Stimulated activated CD8-positive, alpha-beta memory T cell treated with anti-CD3 and anti-CD28 coated beads, Interleukin-15, amount 100 ng/mL, for 24 hours (primary cell): ENCODE results near the gene GULP1.

Source experiments
- DNase-seq: peaks from one replicate; pipeline ENCODE4 v3.0.0-alpha.2; 2020; ENCODE audit warnings: low read depth

Gene GULP1

GRCh38 chr2:188473306-188473705 lies 181.6 kb downstream of the GULP1 start:
- no peak for DNase-seq

GRCh38 chr2:188474316-188474715 lies 182.6 kb downstream of the GULP1 start:
- DNase-seq, result no peak

- no peak for DNase-seq
These were observed 184.3 kb downstream of the GULP1 start for GRCh38 chr2:188475945-188476344.

DNA sequence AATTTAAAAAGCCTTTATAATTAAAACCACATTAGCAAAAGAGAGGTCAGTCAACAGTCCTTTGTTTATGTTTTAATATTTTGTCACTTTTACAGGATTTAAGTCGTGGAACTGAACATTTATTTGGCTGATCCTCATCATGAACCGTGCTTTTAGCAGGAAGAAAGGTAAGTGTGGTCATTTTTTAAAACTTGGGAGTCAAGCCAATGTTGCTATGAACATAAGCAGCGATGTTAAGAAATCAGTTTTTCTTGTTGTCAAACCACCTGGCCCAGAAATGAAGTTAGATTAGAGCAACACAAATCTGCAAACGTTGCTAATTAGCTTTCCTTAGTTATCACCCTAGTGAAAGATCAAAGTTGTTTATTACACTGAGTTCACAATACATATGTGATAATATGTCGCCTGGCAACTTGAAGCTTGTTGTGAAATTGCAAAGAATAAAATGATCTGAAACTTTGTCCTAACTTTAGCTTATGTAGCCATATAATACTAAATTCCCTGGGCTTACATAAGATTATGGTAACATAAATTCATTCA lies 186.0 kb downstream of the GULP1 start:
- no peak for DNase-seq

GRCh38 chr2:188478724-188479123 lies 187.1 kb downstream of the GULP1 start:
- DNase-seq, result no peak

DNA sequence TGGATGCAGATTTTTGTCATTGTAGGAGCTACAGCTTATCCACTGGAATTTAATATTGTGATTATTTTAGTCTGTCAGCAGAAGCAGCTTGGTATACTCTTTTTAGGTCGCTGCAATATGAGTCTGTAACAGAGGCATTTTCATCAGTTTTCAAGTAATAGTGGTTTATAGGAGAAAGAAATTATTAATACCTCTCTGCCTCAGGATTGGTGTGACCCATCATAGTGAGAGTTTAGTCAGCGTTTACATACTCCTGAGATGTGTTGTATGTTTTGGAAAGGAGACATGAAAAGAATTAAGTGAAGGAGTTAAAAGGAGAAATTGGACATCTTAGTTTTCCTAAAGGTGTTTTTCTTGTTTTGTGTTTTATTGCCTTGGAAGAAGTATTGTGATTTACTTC lies 189.8 kb downstream of the GULP1 start:
- no peak for DNase-seq

- no peak for DNase-seq
These were observed 193.8 kb downstream of the GULP1 start for GRCh38 chr2:188485496-188485895.

- DNase-seq, result no peak
These were observed 201.1 kb downstream of the GULP1 start for GRCh38 chr2:188492751-188493150.

DNA sequence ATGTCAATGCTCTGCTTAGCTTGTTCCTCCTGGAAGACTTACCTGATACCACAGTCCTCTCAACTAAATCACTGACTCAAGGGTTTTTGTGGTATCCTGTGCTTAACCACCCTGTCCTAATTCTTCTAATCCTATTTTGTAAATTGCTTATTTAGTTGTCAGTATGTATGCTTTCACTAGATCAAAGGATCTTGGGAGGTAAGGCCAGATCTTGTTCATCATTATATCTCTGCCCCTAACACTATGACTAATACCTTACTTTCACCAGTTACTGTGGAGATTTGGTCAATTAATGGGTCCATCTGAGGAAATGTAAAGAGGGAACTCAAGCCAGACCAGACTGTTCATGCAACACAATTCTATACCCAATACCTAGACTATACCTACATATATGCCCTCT lies 203.2 kb downstream of the GULP1 start:
- DNase-seq, result no peak

- DNase-seq, result no peak
These were observed 204.3 kb downstream of the GULP1 start for GRCh38 chr2:188495969-188496431.

GRCh38 chr2:188497726-188498125 lies 206.1 kb downstream of the GULP1 start:
- no peak for DNase-seq

GRCh38 chr2:188503975-188504374 lies 212.3 kb downstream of the GULP1 start:
- no peak for DNase-seq

- no peak for DNase-seq
These were observed 215.2 kb downstream of the GULP1 start for GRCh38 chr2:188506843-188507242.

- DNase-seq, result no peak
These were observed 219.7 kb downstream of the GULP1 start for GRCh38 chr2:188511346-188511745.

DNA sequence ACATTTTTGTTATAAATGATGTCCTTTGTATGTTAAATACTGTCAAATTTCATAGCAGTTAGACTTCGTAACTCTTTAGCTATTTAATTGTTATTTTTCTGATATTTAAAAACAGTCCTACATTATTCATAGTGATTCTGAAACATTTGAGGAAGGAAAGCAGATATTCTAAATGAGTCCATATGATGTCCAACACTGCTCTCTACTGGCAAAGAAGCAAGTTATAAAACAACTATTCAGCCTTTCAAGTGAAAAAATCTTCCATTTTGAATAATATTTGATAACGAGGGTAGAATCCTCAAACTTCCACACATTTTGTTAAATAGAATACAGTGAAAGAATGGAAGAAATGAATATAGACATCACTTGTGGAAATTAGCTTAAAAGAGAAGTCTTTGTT lies 220.8 kb downstream of the GULP1 start:
- no peak for DNase-seq

DNA sequence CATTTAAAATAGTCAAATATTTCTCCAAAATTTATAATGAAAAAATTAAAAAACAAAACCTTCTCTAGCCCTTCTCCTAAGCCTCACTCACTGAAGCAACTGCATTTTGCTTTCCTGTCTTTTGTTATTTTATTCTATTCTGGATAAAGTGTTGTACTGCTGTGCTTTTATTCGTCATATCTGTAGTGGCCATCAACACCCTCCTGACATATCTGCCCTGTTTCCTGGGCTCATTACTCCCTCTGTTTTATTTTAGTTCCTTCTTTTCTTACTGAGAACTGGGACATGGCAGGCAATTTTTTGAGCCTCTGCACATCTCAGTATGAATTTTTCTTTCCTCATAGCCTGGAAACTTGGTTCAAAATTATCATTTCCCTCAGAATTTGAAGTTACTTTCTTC lies 224.2 kb downstream of the GULP1 start:
- no peak for DNase-seq

- no peak for DNase-seq
These were observed 226.0 kb downstream of the GULP1 start for GRCh38 chr2:188517549-188518215.

GRCh38 chr2:188518381-188518780 lies 226.7 kb downstream of the GULP1 start:
- DNase-seq, result no peak

GRCh38 chr2:188519136-188519535 lies 227.5 kb downstream of the GULP1 start:
- no peak for DNase-seq

DNA sequence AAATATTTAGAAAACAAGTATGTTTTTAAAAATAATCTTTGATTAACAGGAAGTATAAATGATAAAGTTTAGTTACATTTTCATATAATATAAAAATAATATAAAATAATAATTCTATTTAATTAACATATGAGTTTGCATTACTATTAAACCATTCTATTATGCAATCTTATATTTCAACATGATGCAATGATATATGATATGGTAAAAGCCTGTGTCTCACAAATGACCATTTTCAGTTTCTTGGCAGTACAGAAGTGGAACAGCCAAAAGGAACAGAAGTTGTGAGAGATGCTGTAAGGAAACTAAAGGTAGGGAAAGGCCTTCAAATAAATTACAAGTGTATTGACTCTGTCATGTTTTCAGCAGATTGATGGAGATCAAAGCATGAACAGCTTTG lies 230.8 kb downstream of the GULP1 start:
- no peak for DNase-seq

DNA sequence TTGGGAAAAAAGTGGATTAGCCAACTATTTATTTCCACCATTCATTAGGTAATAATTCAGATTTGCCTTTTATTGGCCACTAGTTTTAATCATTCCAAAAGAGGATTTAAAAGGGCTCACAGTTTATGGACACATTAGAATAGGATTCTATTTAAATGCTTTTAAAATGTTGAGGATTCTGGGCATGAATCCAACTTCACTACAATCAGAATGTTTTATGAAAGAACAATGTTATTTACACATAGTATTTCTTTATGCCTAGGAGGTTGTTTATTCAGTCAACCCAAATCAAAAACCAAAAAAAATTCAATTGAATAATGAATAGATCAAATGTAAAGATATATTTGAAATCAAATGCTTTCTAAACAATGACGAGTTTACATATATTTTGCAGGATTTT lies 232.2 kb downstream of the GULP1 start:
- DNase-seq, result no peak

DNA sequence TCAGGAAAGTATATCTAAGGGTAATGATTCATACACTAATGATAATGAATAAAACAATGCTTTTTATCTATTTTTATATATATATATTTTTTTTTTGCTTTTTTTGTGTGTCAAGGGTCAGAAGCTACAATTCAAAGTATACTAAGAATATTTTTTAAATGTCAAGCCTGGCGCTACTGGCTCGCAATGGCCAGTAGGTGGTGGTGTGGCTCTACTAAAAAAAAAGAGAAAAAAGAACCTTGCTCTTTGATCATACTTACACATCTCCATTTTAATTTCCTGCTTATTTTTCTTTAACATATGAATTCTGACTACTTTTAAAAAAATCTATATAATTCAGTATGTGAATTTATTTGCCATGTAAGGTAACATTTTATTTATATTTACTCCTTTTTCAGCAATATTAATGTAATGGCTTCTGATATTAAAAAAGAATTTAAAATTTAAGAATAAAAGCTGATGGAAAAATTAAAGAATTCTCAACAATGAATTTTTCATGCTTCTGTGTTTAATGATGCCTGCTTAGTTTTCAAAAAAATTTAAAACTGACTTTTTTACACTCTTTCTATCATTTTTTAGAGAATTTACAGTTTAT lies 232.9 kb downstream of the GULP1 start:
- no peak for DNase-seq

DNA sequence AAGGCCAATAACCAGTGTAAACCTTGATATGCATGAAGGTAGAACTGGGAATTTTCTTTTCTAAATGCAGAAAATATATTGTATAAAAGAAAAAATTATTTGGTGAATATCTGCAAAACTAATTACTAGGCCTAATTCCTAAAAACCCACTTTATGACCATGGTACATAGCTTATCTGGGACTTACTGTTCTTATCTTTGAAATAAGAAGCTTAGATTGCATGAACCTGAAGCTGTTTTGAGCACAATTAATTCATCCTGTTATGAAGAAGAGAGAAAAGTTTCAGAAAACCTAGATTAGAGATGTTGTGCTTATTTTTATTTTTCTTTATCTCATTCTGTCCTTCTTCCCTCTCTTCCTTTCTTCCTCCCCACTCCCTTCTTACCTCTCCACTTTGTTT lies 235.0 kb downstream of the GULP1 start:
- DNase-seq, result no peak

DNA sequence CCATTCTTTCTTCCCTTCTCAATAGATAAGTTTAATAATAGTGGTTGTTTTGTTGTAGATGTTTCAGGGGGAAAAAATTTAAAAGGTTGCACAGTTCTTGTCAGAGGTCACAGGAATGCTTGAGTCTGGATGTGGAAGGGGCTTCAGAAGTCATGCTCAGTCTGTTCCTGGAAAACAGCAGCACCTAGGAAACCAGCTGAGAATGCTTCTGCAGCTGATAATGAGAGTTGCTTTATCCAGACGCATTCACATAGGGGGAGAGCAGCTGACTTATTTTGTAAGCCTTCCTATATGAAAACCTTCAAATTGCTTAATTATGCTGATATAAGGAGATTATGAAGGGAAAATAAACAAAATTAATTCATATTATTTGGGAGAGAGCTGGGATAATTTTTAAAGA lies 235.5 kb downstream of the GULP1 start:
- DNase-seq, result no peak
